PC-3 (cell line): ENCODE measurements around the gene SUMO2.

ENCODE experiments used
- EZH2 ChIP-seq: fragments of 300-600 bp; sonication (generic); IDR thresholded peaks from one replicate; pipeline ENCODE4 v1.6.1; 2017; ENCODE audit warnings: antibody characterized with exemption, mild to moderate bottlenecking, low read length; ENCODE audit not compliant: unreplicated experiment
- EZH2phosphoT487 ChIP-seq: fragments of 300-600 bp; sonication (generic); IDR thresholded peaks from 2 replicates; pipeline ENCODE4 v1.6.1; 2018; ENCODE audit warnings: mild to moderate bottlenecking, antibody characterized with exemption, low read length, borderline replicate concordance
- TF ChIP-seq, protein P1 (sequence below): fragments of 300-600 bp; sonication (generic); conservative IDR thresholded peaks from 2 replicates; pipeline ENCODE4 v1.5.1; 2017; ENCODE audit warnings: antibody characterized with exemption, low read depth, mild to moderate bottlenecking, low read length

- TF ChIP-seq, protein P1, sequence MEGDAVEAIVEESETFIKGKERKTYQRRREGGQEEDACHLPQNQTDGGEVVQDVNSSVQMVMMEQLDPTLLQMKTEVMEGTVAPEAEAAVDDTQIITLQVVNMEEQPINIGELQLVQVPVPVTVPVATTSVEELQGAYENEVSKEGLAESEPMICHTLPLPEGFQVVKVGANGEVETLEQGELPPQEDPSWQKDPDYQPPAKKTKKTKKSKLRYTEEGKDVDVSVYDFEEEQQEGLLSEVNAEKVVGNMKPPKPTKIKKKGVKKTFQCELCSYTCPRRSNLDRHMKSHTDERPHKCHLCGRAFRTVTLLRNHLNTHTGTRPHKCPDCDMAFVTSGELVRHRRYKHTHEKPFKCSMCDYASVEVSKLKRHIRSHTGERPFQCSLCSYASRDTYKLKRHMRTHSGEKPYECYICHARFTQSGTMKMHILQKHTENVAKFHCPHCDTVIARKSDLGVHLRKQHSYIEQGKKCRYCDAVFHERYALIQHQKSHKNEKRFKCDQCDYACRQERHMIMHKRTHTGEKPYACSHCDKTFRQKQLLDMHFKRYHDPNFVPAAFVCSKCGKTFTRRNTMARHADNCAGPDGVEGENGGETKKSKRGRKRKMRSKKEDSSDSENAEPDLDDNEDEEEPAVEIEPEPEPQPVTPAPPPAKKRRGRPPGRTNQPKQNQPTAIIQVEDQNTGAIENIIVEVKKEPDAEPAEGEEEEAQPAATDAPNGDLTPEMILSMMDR, result no peak
- no peak for TF ChIP-seq EZH2phosphoT487
- no peak for TF ChIP-seq EZH2
Measured at GRCh38 chr17:75178453-75178852, 4.3 kb downstream of the SUMO2 start.
